Measurements from ENCODE around the gene UNC119. TPM values are rescaled to one million over a fixed set of nuclear protein-coding genes. Genes with fewer than 3 reads are reported as not detected.
A peak's percentile ranks its signal among the peaks of the same experiment; 100 is the strongest.

UNC119 gene
- total and polyA plus RNA-seq, 2 of the 13 experiments (the other 11 are each of a cell fraction or from before 2014, with no cell fraction given), result 10.4 to 63.1 TPM

GRCh38 chr17:28576758-28577465 lies 24.5 kb upstream of the UNC119 start, which contains the start of gene ALDOC (continued):
- TF ChIP-seq HNF4A (CRISPR knock-in tag; IDR thresholded peaks at IDR 0.05) (peak; percentile 46), ZNF30 (CRISPR knock-in tag; IDR thresholded peaks at IDR 0.05) (no peak), ZSCAN20 (CRISPR knock-in tag; IDR thresholded peaks at IDR 0.05; ENCODE audit: borderline replicate concordance) (no peak), FOSL2 (CRISPR knock-in tag; IDR thresholded peaks at IDR 0.05) (no peak), ZSCAN12 (CRISPR knock-in tag; IDR thresholded peaks at IDR 0.05) (no peak), NPAS2 (CRISPR knock-in tag; IDR thresholded peaks at IDR 0.05; ENCODE audit: borderline replicate concordance) (no peak), ZNF614 (CRISPR knock-in tag; IDR thresholded peaks at IDR 0.05; ENCODE audit: borderline replicate concordance) (peak; percentile 78; the same call in 1 of the 2 replicates), CBX1 (IDR thresholded peaks at IDR 0.05; ENCODE audit: low read depth) (peak; percentile 75), FOSL1 (CRISPR knock-in tag; IDR thresholded peaks at IDR 0.05; ENCODE audit: borderline replicate concordance) (no peak), IRF9 (CRISPR knock-in tag; IDR thresholded peaks at IDR 0.05; ENCODE audit: borderline replicate concordance) (no peak), ISL2 (CRISPR knock-in tag; IDR thresholded peaks at IDR 0.05) (peak; percentile 38; the same call in 1 of the 2 replicates), HMGXB3 (CRISPR knock-in tag; IDR thresholded peaks at IDR 0.05; ENCODE audit: borderline replicate concordance) (peak; percentile 83; the same call in 1 of the 2 replicates), BATF2 (CRISPR knock-in tag; IDR thresholded peaks at IDR 0.05) (no peak), HCFC1 (IDR thresholded peaks at IDR 0.05; ENCODE audit: low read depth, low read length) (no peak), ZFP90 (CRISPR knock-in tag; IDR thresholded peaks at IDR 0.05; ENCODE audit: borderline replicate concordance) (no peak), HMG20B (CRISPR knock-in tag; conservative IDR thresholded peaks at IDR 0.05) (0 out of 2 replicates have a peak, but pooled peaks have one; percentile 29), FOXK2 (IDR thresholded peaks at IDR 0.05) (no peak), ZBTB21 (CRISPR knock-in tag; IDR thresholded peaks at IDR 0.05) (no peak), ZNF703 (CRISPR knock-in tag; IDR thresholded peaks at IDR 0.05; ENCODE audit: borderline replicate concordance) (no peak), IKZF5 (CRISPR knock-in tag; IDR thresholded peaks at IDR 0.05) (no peak; the same call in 1 of the 2 replicates), FOXA1 (IDR thresholded peaks at IDR 0.05) (no peak), FOXA1 (CRISPR knock-in tag; IDR thresholded peaks at IDR 0.05) (no peak), ADNP (CRISPR knock-in tag; IDR thresholded peaks at IDR 0.05) (no peak)
